Activated CD8-positive, alpha-beta T cell treated with anti-CD3 and anti-CD28 coated beads for 36 hours (primary cell): ENCODE measurements around the gene TBC1D2B. TPM values are rescaled to one million over a fixed set of nuclear protein-coding genes. Genes with fewer than 3 reads are reported as not detected.

Experiments
- ATAC-seq: fragments of 200-7000 bp; cut with Tn5 transposase; one replicate; pipeline ENCODE4 v1.10.0; 2021; ENCODE audit warnings: mild to moderate bottlenecking, moderate library complexity
- CTCF ChIA-PET: fragments of 350-600 bp; sonication (Branson Sonifier 250); formaldehyde crosslinking; loops from one replicate; lab custom pipeline; 2021; ENCODE audit warnings: antibody characterized with exemption; lab: Charles Lee
- POLR2A ChIA-PET: fragments of 350-600 bp; sonication (Branson Sonifier 250); formaldehyde crosslinking; loops from one replicate; lab custom pipeline; 2021; ENCODE audit warnings: antibody characterized with exemption; lab: Charles Lee
- DNase-seq: peaks from one replicate; pipeline ENCODE4 v3.0.0-alpha.2; 2020
- H3K27ac Mint-ChIP-seq: one replicate; pipeline ENCODE4 v1.8.0; 2021; ENCODE audit warnings: mild to moderate bottlenecking, mixed read lengths
- H3K27me3 Mint-ChIP-seq: one replicate; pipeline ENCODE4 v1.8.0; 2021; ENCODE audit warnings: mixed read lengths
- H3K36me3 Mint-ChIP-seq: one replicate; pipeline ENCODE4 v1.8.0; 2021; ENCODE audit warnings: low read depth, mixed read lengths
- H3K4me1 Mint-ChIP-seq: one replicate; pipeline ENCODE4 v1.8.0; 2021; ENCODE audit warnings: low read depth, mixed read lengths
- H3K4me3 Mint-ChIP-seq: one replicate; pipeline ENCODE4 v1.8.0; 2021; ENCODE audit warnings: mild to moderate bottlenecking, moderate library complexity, mixed read lengths
- H3K9me3 Mint-ChIP-seq: one replicate; pipeline ENCODE4 v1.8.0; 2021; ENCODE audit warnings: mixed read lengths
- intact Hi-C: fragments of 100-400 bp; cut with micrococcal nuclease; formaldehyde crosslinking; loops from one replicate; pipeline ENCODE4 v1.10.0; 2022
- total RNA-seq, 2 experiments: library from RNA; stranded (reverse); gene quantifications; one replicate each; pipeline ENCODE4 v1.2.3, GENCODE V29; 2021
- TF ChIP-seq, protein P1 (sequence below): fragments of 200-600 bp; IDR thresholded peaks from one replicate; pipeline ENCODE4 v1.8.0; 2022; ENCODE audit warnings: antibody characterized with exemption, mild to moderate bottlenecking

Gene TBC1D2B
- total RNA-seq, 2 experiments from 2014 or later, result 62.9 to 65.7 TPM

DNA sequence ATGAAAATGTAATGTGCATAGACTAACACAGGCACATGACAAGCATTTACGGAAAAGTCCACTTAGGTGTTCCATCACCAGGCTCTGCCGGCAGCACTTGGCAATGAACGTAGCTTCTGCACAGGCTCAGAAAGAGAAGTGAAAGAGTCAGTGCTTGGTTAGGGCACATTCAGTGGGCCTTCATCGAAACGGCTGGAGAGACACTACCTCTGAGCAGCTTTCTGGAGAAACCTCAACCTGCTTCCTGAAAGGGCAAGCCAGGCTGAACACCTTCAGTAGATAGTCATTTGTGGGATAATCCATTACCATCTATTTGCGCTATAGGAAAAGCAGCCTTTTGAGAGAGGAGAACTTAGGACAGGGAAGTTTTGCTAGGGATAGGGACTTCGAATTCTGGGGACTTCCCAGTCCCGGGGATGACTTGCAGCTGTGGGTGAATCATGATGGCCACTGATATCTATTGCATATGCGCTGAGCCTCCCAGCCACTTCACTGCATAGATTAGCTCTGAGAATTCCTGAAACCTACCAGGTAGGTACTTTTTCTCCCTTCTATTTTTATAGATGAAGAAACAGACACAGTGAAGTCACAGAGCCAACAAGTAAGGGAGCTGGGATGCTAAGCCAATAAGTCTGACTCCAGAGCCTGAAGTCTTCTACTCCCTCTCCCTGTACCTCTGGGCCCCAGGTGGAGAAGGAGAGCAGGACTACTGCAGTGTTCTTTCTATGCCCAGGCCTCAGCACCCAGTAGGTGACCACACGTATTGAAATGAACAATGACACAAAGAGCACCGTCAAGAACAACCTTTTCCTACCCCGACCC lies 10.7 kb upstream of the TBC1D2B start:
- ATAC-seq (no peak), DNase-seq (peak; percentile 0)
- H3K36me3 Mint-ChIP-seq, result no peaks in the 10 kb centered on the region
- peaks cover 20% of the 10 kb centered on the region for H3K4me1 Mint-ChIP-seq
- no peak overlapping the region for H3K4me3 Mint-ChIP-seq
- TF ChIP-seq, protein P1, sequence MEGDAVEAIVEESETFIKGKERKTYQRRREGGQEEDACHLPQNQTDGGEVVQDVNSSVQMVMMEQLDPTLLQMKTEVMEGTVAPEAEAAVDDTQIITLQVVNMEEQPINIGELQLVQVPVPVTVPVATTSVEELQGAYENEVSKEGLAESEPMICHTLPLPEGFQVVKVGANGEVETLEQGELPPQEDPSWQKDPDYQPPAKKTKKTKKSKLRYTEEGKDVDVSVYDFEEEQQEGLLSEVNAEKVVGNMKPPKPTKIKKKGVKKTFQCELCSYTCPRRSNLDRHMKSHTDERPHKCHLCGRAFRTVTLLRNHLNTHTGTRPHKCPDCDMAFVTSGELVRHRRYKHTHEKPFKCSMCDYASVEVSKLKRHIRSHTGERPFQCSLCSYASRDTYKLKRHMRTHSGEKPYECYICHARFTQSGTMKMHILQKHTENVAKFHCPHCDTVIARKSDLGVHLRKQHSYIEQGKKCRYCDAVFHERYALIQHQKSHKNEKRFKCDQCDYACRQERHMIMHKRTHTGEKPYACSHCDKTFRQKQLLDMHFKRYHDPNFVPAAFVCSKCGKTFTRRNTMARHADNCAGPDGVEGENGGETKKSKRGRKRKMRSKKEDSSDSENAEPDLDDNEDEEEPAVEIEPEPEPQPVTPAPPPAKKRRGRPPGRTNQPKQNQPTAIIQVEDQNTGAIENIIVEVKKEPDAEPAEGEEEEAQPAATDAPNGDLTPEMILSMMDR, result no peak
- no peak overlapping the region for H3K27ac Mint-ChIP-seq
- H3K27me3 Mint-ChIP-seq, result no peaks in the 10 kb centered on the region
- H3K9me3 Mint-ChIP-seq, result no peaks in the 10 kb centered on the region
- ChIA-PET CTCF (interaction anchor here (0.7 to 1.4 kb wide), 2 partner anchors 20 to 90 kb away, joined by 4 to 6 read pairs; no protein-coding TSS in a partner anchor), POLR2A (interaction anchor here (0.9 to 1.2 kb wide), 2 partner anchors 15 to 53 kb away, joined by 3 read pairs; no protein-coding TSS in a partner anchor)
- intact Hi-C loops, result no loop called here

- H3K4me3 Mint-ChIP-seq, result no peak overlapping the region
- H3K9me3 Mint-ChIP-seq, result no peaks in the 10 kb centered on the region
- H3K27me3 Mint-ChIP-seq, result no peaks in the 10 kb centered on the region
- H3K27ac Mint-ChIP-seq, result peak overlapping the region; percentile 78
- intact Hi-C loops, result no loop called here
- ATAC-seq (no peak), DNase-seq (no peak)
- ChIA-PET CTCF (interaction anchor here (0.7 to 1.4 kb wide), 3 partner anchors 10 to 61 kb away, joined by 3 to 4 read pairs (median 3); no protein-coding TSS in a partner anchor), POLR2A (no interaction called here)
- no peaks in the 10 kb centered on the region for H3K36me3 Mint-ChIP-seq
- peaks cover 31% of the 10 kb centered on the region for H3K4me1 Mint-ChIP-seq
- TF ChIP-seq, protein P1, result no peak
These were observed 8.4 kb upstream of the TBC1D2B start for GRCh38 chr15:78085928-78086327.

DNA sequence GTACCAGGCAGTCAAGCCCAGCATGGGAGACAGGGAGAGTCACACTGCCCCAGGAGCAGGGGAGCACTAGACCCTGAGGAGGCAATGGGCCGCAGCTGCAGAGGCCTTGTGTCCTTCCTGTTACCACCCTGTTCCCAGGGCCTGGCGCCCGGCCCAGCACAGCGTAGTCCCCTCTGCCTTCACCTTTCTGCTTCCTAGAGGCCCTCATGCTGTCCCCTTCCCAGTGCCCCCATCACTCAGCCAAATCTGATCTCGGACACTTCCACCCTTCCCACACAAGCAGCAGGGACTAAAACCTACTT lies 6.9 kb upstream of the TBC1D2B start:
- Mint-ChIP-seq H3K9me3 (no peaks in the 10 kb centered on the region), H3K36me3 (no peaks in the 10 kb centered on the region), H3K27ac (peak overlapping the region; percentile 69), H3K27me3 (no peaks in the 10 kb centered on the region), H3K4me3 (no peak overlapping the region), H3K4me1 (peaks cover 31% of the 10 kb centered on the region)
- TF ChIP-seq, protein P1, result no peak
- ChIA-PET POLR2A (no interaction called here), CTCF (interaction anchor here (1.3 to 3.2 kb wide), 2 partner anchors 9 to 24 kb away, joined by 3 to 15 read pairs; no protein-coding TSS in a partner anchor)
- intact Hi-C loops, result no loop called here
- peak; percentile 1 for DNase-seq
- ATAC-seq, result no peak

DNA sequence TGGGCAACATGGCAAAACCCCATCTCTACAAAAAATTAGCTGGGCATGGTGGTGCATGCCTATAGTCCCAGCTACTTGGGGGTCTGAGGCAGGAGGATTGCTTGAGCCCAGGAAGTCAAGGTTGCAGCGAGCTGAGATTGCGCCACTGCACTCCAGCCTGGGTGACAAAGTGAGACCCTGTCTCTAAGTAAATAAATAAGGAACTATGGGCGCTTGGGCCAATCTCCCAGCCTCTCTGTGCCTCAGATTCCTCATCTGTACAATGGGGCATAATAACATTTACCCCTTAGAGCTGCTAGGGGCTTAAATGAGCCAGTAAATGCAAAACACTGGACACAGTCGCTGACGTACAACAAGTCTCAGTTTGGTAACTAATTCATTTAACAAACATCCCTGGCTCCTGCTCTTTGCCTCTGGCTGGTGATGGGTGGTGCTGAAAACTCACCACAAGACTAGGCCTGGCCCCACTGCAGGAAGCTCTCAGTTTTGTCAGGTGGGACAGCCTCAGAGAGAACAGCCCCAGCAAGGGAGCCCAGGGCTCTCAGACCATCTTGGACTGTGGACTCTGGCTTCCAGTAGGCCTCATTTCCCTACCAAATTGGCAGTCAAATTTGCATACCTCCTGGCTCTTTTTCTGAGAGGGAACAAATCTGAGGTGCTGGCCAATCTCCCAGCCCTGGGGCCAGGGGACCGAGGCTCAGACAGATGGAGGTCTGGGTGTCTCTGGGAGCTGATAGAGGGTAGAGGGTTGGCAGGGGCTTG lies 6.4 kb upstream of the TBC1D2B start:
- peak; percentile 17 for DNase-seq

More for the DNA sequence above, 6.4 kb upstream of the TBC1D2B start:
- ChIA-PET CTCF (interaction anchor here (1.3 to 3.2 kb wide), 2 partner anchors 10 to 24 kb away, joined by 3 to 15 read pairs; no protein-coding TSS in a partner anchor), POLR2A (interaction anchor here (1.1 to 1.2 kb wide), 2 partner anchors 22 to 32 kb away, joined by 3 read pairs; no protein-coding TSS in a partner anchor)
- H3K27ac Mint-ChIP-seq, result peak overlapping the region; percentile 69
- no peaks in the 10 kb centered on the region for H3K36me3 Mint-ChIP-seq
- H3K9me3 Mint-ChIP-seq, result no peaks in the 10 kb centered on the region
- intact Hi-C loops, result no loop called here
- peaks cover 31% of the 10 kb centered on the region for H3K4me1 Mint-ChIP-seq
- ATAC-seq, result no peak
- no peak overlapping the region for H3K4me3 Mint-ChIP-seq
- TF ChIP-seq, protein P1, result no peak
- no peaks in the 10 kb centered on the region for H3K27me3 Mint-ChIP-seq
